DND-41 (cell line): ENCODE data around the gene MED8.

ENCODE experiments used
- EZH2 ChIP-seq: IDR thresholded peaks from 3 replicates; pipeline ENCODE4 v1.6.1; 2012; ENCODE audit warnings: borderline replicate concordance, low read depth, mild to moderate bottlenecking, moderate library complexity, low read length, inconsistent platforms; ENCODE audit not compliant: severe bottlenecking
- TF ChIP-seq, protein P1 (sequence below): IDR thresholded peaks from 2 replicates; pipeline ENCODE4 v1.5.1; 2012; ENCODE audit warnings: borderline replicate concordance, low read length, moderate library complexity, mild to moderate bottlenecking; ENCODE audit not compliant: poor library complexity, severe bottlenecking; ENCODE audit errors: extremely low read depth

DNA sequence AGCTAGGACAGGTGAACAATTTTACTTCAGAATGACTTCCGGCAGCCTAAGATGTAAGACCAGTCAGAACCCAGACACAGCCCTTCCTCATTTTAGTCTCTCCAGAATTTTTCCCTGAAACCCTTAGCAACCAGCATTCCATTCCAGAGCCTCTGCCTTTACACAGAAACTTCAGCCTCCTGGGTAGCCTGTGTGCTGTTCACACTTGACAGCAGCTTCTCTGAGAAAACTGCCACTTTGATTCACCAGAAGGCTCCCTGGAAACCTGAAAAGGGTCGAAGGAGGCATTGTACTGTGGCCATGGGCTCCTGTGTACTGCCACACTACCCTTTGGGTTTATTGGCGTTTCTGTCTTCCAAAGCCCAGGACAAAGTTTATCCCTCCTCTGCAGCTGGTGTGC is 46.8 kb upstream of the MED8 start:
- TF ChIP-seq, protein P1, sequence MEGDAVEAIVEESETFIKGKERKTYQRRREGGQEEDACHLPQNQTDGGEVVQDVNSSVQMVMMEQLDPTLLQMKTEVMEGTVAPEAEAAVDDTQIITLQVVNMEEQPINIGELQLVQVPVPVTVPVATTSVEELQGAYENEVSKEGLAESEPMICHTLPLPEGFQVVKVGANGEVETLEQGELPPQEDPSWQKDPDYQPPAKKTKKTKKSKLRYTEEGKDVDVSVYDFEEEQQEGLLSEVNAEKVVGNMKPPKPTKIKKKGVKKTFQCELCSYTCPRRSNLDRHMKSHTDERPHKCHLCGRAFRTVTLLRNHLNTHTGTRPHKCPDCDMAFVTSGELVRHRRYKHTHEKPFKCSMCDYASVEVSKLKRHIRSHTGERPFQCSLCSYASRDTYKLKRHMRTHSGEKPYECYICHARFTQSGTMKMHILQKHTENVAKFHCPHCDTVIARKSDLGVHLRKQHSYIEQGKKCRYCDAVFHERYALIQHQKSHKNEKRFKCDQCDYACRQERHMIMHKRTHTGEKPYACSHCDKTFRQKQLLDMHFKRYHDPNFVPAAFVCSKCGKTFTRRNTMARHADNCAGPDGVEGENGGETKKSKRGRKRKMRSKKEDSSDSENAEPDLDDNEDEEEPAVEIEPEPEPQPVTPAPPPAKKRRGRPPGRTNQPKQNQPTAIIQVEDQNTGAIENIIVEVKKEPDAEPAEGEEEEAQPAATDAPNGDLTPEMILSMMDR, result no peak
- TF ChIP-seq EZH2, result no peak
